HCT116 (cell line): ENCODE data around the gene SEMA5A. TPM values are rescaled to one million over a fixed set of nuclear protein-coding genes. Genes with fewer than 3 reads are reported as not detected.

Source experiments
- ATAC-seq: fragments of 200-7000 bp; cut with Tn5 transposase; 2 replicates; pipeline ENCODE4 v1.9.1; 2020; ENCODE audit warnings: mild to moderate bottlenecking, moderate library complexity
- BruUV-seq: library from RNA; stranded (reverse); fragments of 400-500 nt; replicated peaks from 2 replicates; lab custom pipeline; 2021; lab: Mats Ljungman, UMichigan
- CTCF ChIA-PET: fragments of 300-600 bp; sonication (Branson Sonifier 250); formaldehyde crosslinking; loops from one replicate; lab custom pipeline; 2021; ENCODE audit warnings: antibody characterized with exemption; lab: Charles Lee
- POLR2A ChIA-PET: fragments of 300-600, 350-600 bp; sonication (Branson Sonifier 250); formaldehyde crosslinking; loops from one replicate; lab custom pipeline; 2021; ENCODE audit warnings: antibody characterized with exemption; lab: Charles Lee
- RAD21 ChIA-PET, 2 experiments: fragments of 300-600 bp; sonication (Branson Sonifier 250); formaldehyde crosslinking; loops; one replicate each; lab custom pipeline; 2023; ENCODE audit warnings: low total read pairs in 2 of 2; ENCODE audit not compliant: uncharacterized antibody in 2 of 2, unreplicated experiment in 2 of 2, low non-redundant PET in 1 of 2; lab: Charles Lee
- DNase-seq: peaks from one replicate; pipeline ENCODE4 v3.0.0-alpha.2; 2010; ENCODE audit warnings: low read depth, low spot score
- H2AFZ ChIP-seq: fragments of 200-600 bp; shearing (Covaris generic), sonication (generic); 2 replicates; pipeline ENCODE4 v1.6.1; 2017; ENCODE audit warnings: low read depth, mixed run types, mixed read lengths, antibody characterized with exemption, low read length; ENCODE audit not compliant: poor library complexity, severe bottlenecking
- H3K27ac ChIP-seq: 2 replicates; pipeline ENCODE4 v1.5.1; 2012; ENCODE audit warnings: low read depth, low read length
- H3K27me3 ChIP-seq: fragments of 200-600 bp; sonication (generic); 2 replicates; pipeline ENCODE4 v1.6.1; 2016; ENCODE audit warnings: mixed run types, low read length, mixed read lengths; ENCODE audit not compliant: insufficient read depth
- H3K36me3 ChIP-seq, 2 experiments: fragments of 200-500 bp in 1 of 2; fragments of 200-600 bp in 1 of 2; sonication (Bioruptor generic) in 1 of 2; sonication (generic) in 1 of 2; 2 replicates each; pipeline versions ENCODE4 v1.5.1 to v1.6.1; 2014 to 2016; ENCODE audit warnings: low read length in 2 of 2, inconsistent platforms in 1 of 2, mixed read lengths in 1 of 2, mixed run types in 1 of 2; ENCODE audit not compliant: insufficient read depth in 2 of 2, control insufficient read depth in 1 of 2
- H3K4me1 ChIP-seq, 2 experiments: fragments of 200-600 bp in 1 of 2; sonication (generic) in 1 of 2; 2 replicates each; pipeline versions ENCODE4 v1.5.1 to v1.6.1; 2012 to 2017; ENCODE audit warnings: low read length in 2 of 2, inconsistent platforms in 1 of 2, mild to moderate bottlenecking in 1 of 2, mixed read lengths in 1 of 2, mixed run types in 1 of 2, moderate library complexity in 1 of 2; ENCODE audit not compliant: insufficient read depth in 2 of 2, control insufficient read depth in 1 of 2
- H3K4me2 ChIP-seq: fragments of 200-600 bp; sonication (generic); 2 replicates; pipeline ENCODE4 v1.6.1; 2017; ENCODE audit warnings: mixed run types, low read length, mixed read lengths
- H3K4me3 ChIP-seq, 2 experiments: fragments of 200-600 bp in 1 of 2; sonication (generic) in 1 of 2; replicated peaks in 1 of 2; 2 replicates each; pipeline ENCODE4 v1.5.1; 2011 to 2016; ENCODE audit warnings: low read length in 2 of 2, control low read depth in 1 of 2, low read depth in 1 of 2, mild to moderate bottlenecking in 1 of 2, mixed read lengths in 1 of 2, mixed run types in 1 of 2
- H3K79me2 ChIP-seq: fragments of 200-600 bp; sonication (generic); 2 replicates; pipeline ENCODE4 v1.6.1; 2017; ENCODE audit warnings: mild to moderate bottlenecking, mixed run types, low read length, moderate library complexity, mixed read lengths; ENCODE audit not compliant: insufficient read depth
- H3K9ac ChIP-seq: fragments of 200-600 bp; sonication (generic); 2 replicates; pipeline ENCODE4 v1.6.1; 2016; ENCODE audit warnings: low read length, mixed read lengths
- H3K9me2 ChIP-seq: fragments of 200-600 bp; sonication (generic), shearing (Covaris generic); 2 replicates; pipeline ENCODE4 v1.6.1; 2017; ENCODE audit warnings: mixed run types, mild to moderate bottlenecking, moderate library complexity; ENCODE audit not compliant: insufficient read depth
- H3K9me3 ChIP-seq, 2 experiments: fragments of 200-500 bp in 1 of 2; fragments of 200-600 bp in 1 of 2; sonication (Bioruptor generic) in 1 of 2; sonication (generic) in 1 of 2; 2 replicates each; pipeline ENCODE4 v1.6.1; 2014 to 2017; ENCODE audit warnings: low read length in 2 of 2, mixed read lengths in 2 of 2, inconsistent platforms in 1 of 2, low read depth in 1 of 2, mild to moderate bottlenecking in 1 of 2, mixed run types in 1 of 2, moderate library complexity in 1 of 2; ENCODE audit not compliant: control insufficient read depth in 1 of 2, insufficient read depth in 1 of 2
- H4K20me1 ChIP-seq: fragments of 200-600 bp; sonication (generic), shearing (Covaris generic); 2 replicates; pipeline ENCODE4 v1.6.1; 2017; ENCODE audit warnings: mixed run types, mild to moderate bottlenecking, moderate library complexity; ENCODE audit not compliant: insufficient read depth
- CBX3 ChIP-seq: IDR thresholded peaks from 2 replicates; pipeline ENCODE4 v1.6.1; 2012; ENCODE audit warnings: low read depth
- CEBPB ChIP-seq: IDR thresholded peaks from 2 replicates; pipeline ENCODE4 v1.6.1; 2012; ENCODE audit warnings: low read depth
- EGR1 ChIP-seq: IDR thresholded peaks from 2 replicates; pipeline ENCODE4 v1.6.1; 2012; ENCODE audit warnings: low read depth
- POLR2A ChIP-seq: IDR thresholded peaks from 2 replicates; pipeline ENCODE4 v1.7.0; 2011; ENCODE audit warnings: borderline replicate concordance; ENCODE audit not compliant: insufficient read depth, insufficient read length; ENCODE audit errors: extremely low read depth
- ZFX ChIP-seq: fragments of 450-650 bp; IDR thresholded peaks from 2 replicates; pipeline ENCODE4 v1.6.1; 2017
- ZNF274 ChIP-seq: fragments of 200-500 bp; sonication (Bioruptor generic); IDR thresholded peaks from 2 replicates; pipeline ENCODE4 v1.6.1; 2014; ENCODE audit warnings: mild to moderate bottlenecking, low read depth, low read length, inconsistent platforms
- intact Hi-C: fragments of 100-400 bp; cut with micrococcal nuclease; formaldehyde crosslinking; loops from 2 replicates; pipeline ENCODE4 v1.10.0; 2022
- microRNA-seq: library from miRNA; unstranded; fragments of <30 nt; microRNA quantifications from one replicate; pipeline ENCODE4, GENCODE V29; 2016; ENCODE audit warnings: borderline number of aligned reads
- total RNA-seq: library from RNA; stranded (reverse); gene quantifications from one replicate; pipeline ENCODE4 v1.2.1, GENCODE V29; 2021; ENCODE audit not compliant: unreplicated experiment
- TF ChIP-seq, protein P1 (sequence below), 3 experiments: fragments of 200-600 bp in 1 of 3; sonication (generic) in 1 of 3; IDR thresholded peaks in 2 of 3; conservative IDR thresholded peaks in 1 of 3; 2 replicates each; pipeline ENCODE4 v1.5.1; 2012 to 2017; ENCODE audit warnings: low read depth in 2 of 3, low read length in 2 of 3, antibody characterized with exemption in 1 of 3, borderline replicate concordance in 1 of 3, control low read depth in 1 of 3, mild to moderate bottlenecking in 1 of 3, mixed read lengths in 1 of 3, mixed run types in 1 of 3, moderate library complexity in 1 of 3; ENCODE audit not compliant: insufficient read depth in 1 of 3

Gene SEMA5A
- total RNA-seq, 1 experiment from 2014 or later, result 0.02 TPM

GRCh38 chr5:8997542-8998070 lies 548.3 kb downstream of the SEMA5A start (continued):
- TF ChIP-seq CBX3 (no peak), POLR2A (no peak), EGR1 (no peak), CEBPB (no peak), ZFX (no peak), ZNF274 (no peak)

- BruUV-seq, result no TSS peak
- TF ChIP-seq ZNF274, result no peak
- TF ChIP-seq, protein P1, sequence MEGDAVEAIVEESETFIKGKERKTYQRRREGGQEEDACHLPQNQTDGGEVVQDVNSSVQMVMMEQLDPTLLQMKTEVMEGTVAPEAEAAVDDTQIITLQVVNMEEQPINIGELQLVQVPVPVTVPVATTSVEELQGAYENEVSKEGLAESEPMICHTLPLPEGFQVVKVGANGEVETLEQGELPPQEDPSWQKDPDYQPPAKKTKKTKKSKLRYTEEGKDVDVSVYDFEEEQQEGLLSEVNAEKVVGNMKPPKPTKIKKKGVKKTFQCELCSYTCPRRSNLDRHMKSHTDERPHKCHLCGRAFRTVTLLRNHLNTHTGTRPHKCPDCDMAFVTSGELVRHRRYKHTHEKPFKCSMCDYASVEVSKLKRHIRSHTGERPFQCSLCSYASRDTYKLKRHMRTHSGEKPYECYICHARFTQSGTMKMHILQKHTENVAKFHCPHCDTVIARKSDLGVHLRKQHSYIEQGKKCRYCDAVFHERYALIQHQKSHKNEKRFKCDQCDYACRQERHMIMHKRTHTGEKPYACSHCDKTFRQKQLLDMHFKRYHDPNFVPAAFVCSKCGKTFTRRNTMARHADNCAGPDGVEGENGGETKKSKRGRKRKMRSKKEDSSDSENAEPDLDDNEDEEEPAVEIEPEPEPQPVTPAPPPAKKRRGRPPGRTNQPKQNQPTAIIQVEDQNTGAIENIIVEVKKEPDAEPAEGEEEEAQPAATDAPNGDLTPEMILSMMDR (IDR thresholded peaks at IDR 0.05 in 2 of 3, conservative IDR thresholded peaks at IDR 0.05 in 1 of 3; ENCODE audit: borderline replicate concordance in 1 of 3, insufficient read depth in 1 of 3, low read depth in 2 of 3, low read length in 2 of 3), result peak in 1 of 3 experiments; percentile 22; a peak in 1 of 6 replicates
- TF ChIP-seq, all 23 proteins: peak for 1
- H3K4me1 ChIP-seq, result no peaks in the 10 kb centered on the region
- no peak overlapping the region for H2AFZ ChIP-seq
- H3K9ac ChIP-seq, result no peak overlapping the region
- H3K4me3 ChIP-seq, result no peak overlapping the region
- H3K4me2 ChIP-seq, result no peak overlapping the region
- no peak overlapping the region for H3K27ac ChIP-seq
- intact Hi-C loops, result no loop called here
- H3K27me3 ChIP-seq, result no peaks in the 10 kb centered on the region
- ChIA-PET RAD21 (no interaction called here), CTCF (no interaction called here), POLR2A (no interaction called here)
- no peaks in the 10 kb centered on the region for H3K79me2 ChIP-seq
- no peaks in the 10 kb centered on the region for H4K20me1 ChIP-seq
- H3K9me2 ChIP-seq, result no peaks in the 10 kb centered on the region
- DNase-seq (no peak), ATAC-seq (no peak)
- no peaks in the 10 kb centered on the region for H3K36me3 ChIP-seq
- H3K9me3 ChIP-seq, result peaks cover 7 to 25% of the 10 kb centered on the region in 2 experiments; a peak in 2 of 4 replicates
Measured at GRCh38 chr5:8993031-8993430, 552.8 kb downstream of the SEMA5A start.

Small RNAs within 50 kb of the gene (microRNA-seq; reads per million reads assigned to microRNA genes)
- gene MIR4636, result not detected

Other genes with a start within 250 kb of the SEMA5A start
- gene TAS2R1, start 84.3 kb upstream of the SEMA5A start, total RNA-seq, result not detected